Ishikawa (cell line): ENCODE data around the gene SLC22A14.
A peak's percentile ranks its signal among the peaks of the same experiment; 100 is the strongest.

ENCODE experiments used
- CEBPB ChIP-seq: IDR thresholded peaks from 2 replicates; pipeline ENCODE4 v1.6.1; 2012
- CREB1 ChIP-seq: IDR thresholded peaks from 2 replicates; pipeline ENCODE4 v1.6.1; 2012; ENCODE audit warnings: low read depth
- EGR1 ChIP-seq: IDR thresholded peaks from 2 replicates; pipeline ENCODE4 v1.6.1; 2012
- EP300 ChIP-seq: IDR thresholded peaks from 2 replicates; pipeline ENCODE4 v1.6.1; 2012; ENCODE audit warnings: borderline replicate concordance
- FOXM1 ChIP-seq: IDR thresholded peaks from 2 replicates; pipeline ENCODE4 v1.6.1; 2012; ENCODE audit warnings: low read depth, borderline replicate concordance
- NFIC ChIP-seq: IDR thresholded peaks from 2 replicates; pipeline ENCODE4 v1.6.1; 2012
- RAD21 ChIP-seq: IDR thresholded peaks from 2 replicates; pipeline ENCODE4 v1.6.1; 2012; ENCODE audit warnings: low read depth
- TAF1 ChIP-seq: IDR thresholded peaks from 2 replicates; pipeline ENCODE4 v1.6.1; 2012; ENCODE audit warnings: low read depth, mild to moderate bottlenecking
- TCF12 ChIP-seq: IDR thresholded peaks from 2 replicates; pipeline ENCODE4 v1.6.1; 2012; ENCODE audit warnings: low read depth
- TEAD4 ChIP-seq: IDR thresholded peaks from 2 replicates; pipeline ENCODE4 v1.6.1; 2012
- YY1 ChIP-seq: IDR thresholded peaks from 2 replicates; pipeline ENCODE4 v1.6.1; 2012; ENCODE audit warnings: low read depth
- ZBTB7A ChIP-seq: IDR thresholded peaks from 2 replicates; pipeline ENCODE4 v1.6.1; 2012; ENCODE audit warnings: low read depth
- TF ChIP-seq, protein P1 (sequence below): IDR thresholded peaks from 2 replicates; pipeline ENCODE4 v1.6.1; 2012
- TF ChIP-seq, protein P2 (sequence below): IDR thresholded peaks from 2 replicates; pipeline ENCODE4 v1.6.1; 2012
- TF ChIP-seq, protein P3 (sequence below): IDR thresholded peaks from 2 replicates; pipeline ENCODE4 v1.6.1; 2012; ENCODE audit warnings: low read depth, mild to moderate bottlenecking

The SLC22A14 gene

DNA sequence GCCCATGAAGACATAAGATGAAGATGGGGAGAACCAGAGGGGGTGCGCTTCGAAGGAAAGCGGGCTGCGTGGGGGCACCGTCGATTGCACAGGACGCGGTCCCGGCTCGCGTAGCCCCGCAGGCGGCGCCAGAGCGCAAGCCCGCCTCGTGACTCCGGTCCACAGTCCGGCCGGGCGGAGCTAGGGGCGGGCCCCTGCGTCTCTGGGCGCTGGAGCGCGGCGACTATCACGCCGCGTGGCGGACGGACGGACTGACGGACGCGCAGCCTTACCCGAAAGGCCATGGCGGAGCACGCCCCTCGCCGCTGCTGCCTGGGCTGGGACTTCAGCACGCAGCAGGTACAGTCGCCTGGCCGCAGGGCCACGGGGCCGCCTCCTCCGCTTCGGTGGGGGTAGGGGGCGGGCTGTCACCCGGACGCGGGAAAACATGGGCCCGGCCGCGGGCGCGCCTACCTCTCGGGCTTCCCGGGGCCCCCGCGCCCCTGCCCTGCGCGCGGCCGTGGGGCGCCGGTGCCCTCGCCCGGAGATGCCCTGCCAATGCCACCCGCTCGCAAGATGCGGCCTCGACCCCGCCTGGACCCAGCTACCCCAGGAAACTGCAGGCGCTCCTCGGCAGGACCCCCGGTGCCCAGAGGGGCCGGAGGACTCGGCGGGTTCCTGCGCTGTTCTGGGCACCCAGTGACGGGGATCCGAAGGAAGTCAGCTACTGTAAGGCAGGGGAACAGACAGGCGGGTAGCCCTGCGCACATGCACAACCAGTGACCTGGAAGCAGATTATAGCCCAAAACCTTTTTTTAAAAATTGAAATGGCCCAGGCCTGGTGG is 64.7 kb downstream of the SLC22A14 start, which contains the start of gene XYLB:
Gene XYLB, plus strand, starts transcription at position 199 of the 824 bp plus-strand sequence. Its CDS starts 84 bp downstream, at position 283.
- TF ChIP-seq, protein P1, sequence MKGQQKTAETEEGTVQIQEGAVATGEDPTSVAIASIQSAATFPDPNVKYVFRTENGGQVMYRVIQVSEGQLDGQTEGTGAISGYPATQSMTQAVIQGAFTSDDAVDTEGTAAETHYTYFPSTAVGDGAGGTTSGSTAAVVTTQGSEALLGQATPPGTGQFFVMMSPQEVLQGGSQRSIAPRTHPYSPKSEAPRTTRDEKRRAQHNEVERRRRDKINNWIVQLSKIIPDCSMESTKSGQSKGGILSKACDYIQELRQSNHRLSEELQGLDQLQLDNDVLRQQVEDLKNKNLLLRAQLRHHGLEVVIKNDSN, result peak; percentile 77
- TF ChIP-seq YY1 (peak; percentile 57; the same call in 1 of the 2 replicates), CREB1 (no peak), CEBPB (no peak), TAF1 (peak; percentile 50; the same call in 1 of the 2 replicates), RAD21 (peak; percentile 64)
- TF ChIP-seq, protein P2, sequence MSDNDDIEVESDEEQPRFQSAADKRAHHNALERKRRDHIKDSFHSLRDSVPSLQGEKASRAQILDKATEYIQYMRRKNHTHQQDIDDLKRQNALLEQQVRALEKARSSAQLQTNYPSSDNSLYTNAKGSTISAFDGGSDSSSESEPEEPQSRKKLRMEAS, result peak; percentile 96
- TF ChIP-seq, protein P3, sequence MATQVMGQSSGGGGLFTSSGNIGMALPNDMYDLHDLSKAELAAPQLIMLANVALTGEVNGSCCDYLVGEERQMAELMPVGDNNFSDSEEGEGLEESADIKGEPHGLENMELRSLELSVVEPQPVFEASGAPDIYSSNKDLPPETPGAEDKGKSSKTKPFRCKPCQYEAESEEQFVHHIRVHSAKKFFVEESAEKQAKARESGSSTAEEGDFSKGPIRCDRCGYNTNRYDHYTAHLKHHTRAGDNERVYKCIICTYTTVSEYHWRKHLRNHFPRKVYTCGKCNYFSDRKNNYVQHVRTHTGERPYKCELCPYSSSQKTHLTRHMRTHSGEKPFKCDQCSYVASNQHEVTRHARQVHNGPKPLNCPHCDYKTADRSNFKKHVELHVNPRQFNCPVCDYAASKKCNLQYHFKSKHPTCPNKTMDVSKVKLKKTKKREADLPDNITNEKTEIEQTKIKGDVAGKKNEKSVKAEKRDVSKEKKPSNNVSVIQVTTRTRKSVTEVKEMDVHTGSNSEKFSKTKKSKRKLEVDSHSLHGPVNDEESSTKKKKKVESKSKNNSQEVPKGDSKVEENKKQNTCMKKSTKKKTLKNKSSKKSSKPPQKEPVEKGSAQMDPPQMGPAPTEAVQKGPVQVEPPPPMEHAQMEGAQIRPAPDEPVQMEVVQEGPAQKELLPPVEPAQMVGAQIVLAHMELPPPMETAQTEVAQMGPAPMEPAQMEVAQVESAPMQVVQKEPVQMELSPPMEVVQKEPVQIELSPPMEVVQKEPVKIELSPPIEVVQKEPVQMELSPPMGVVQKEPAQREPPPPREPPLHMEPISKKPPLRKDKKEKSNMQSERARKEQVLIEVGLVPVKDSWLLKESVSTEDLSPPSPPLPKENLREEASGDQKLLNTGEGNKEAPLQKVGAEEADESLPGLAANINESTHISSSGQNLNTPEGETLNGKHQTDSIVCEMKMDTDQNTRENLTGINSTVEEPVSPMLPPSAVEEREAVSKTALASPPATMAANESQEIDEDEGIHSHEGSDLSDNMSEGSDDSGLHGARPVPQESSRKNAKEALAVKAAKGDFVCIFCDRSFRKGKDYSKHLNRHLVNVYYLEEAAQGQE, result peak; percentile 49

DNA sequence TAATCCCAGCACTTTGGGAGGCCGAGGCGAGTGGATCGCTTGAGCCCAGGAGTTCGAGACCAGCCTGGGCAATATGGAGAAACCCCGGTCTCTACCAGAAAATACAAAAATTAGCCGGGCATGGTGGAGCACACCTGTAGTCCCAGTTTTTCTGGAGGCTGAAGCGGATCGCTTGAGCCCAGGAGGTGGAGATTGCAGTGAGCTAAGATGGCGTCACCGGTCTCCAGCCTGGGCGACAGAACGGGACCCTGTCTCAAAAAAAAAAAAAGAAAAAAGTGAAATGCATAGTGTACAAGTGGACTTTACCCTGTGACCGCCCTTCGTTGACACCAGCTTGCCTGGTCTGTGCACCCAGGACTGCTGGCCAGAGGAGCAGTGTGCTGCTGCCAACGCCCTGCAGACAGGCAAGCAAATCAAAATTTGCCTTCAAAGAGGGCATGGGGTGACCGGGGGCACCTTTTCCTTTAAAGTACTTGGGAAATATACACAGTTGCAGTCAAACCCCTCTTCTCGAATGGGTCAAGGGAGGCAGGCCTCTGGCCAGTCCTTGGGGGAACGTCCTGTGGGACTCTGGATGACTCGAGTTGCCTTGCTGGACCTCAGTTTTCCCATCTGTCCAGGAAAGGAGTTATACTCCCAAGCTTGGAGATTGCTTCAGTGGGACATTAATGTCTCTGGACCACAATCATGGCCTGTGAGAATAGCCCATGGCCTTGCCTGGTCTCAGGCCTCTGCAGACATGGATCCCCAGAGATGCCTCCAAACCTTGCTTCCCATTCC is 65.5 kb downstream of the SLC22A14 start:
- TF ChIP-seq CREB1 (no peak), CEBPB (no peak), FOXM1 (no peak), NFIC (no peak), EP300 (no peak), TCF12 (no peak), TEAD4 (no peak), YY1 (no peak), RAD21 (no peak), TAF1 (no peak), EGR1 (no peak), ZBTB7A (no peak)
- TF ChIP-seq, protein P1, result no peak
- TF ChIP-seq, protein P3, result no peak
- TF ChIP-seq, protein P2, result no peak

DNA sequence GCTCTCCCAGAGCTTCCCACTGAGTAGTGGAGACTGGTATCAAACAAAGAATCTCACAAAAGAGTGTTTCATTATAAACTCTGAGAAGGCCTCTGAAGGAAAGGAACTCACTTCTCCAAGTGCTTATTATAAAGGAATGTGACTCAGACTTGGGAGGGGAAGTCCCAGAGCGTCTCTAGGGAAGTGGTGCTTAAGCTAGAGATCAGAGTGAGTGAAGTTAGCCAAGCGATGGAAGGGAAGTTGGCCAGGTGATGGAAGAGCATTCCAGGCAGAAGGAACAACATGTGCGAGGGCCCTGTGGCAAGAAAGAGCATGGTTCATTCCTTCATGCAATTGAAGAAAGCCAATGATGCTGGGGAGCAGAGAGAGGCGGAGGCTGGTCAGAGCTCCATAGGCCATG is 66.8 kb downstream of the SLC22A14 start:
- TF ChIP-seq TAF1 (no peak), TCF12 (no peak)

DNA sequence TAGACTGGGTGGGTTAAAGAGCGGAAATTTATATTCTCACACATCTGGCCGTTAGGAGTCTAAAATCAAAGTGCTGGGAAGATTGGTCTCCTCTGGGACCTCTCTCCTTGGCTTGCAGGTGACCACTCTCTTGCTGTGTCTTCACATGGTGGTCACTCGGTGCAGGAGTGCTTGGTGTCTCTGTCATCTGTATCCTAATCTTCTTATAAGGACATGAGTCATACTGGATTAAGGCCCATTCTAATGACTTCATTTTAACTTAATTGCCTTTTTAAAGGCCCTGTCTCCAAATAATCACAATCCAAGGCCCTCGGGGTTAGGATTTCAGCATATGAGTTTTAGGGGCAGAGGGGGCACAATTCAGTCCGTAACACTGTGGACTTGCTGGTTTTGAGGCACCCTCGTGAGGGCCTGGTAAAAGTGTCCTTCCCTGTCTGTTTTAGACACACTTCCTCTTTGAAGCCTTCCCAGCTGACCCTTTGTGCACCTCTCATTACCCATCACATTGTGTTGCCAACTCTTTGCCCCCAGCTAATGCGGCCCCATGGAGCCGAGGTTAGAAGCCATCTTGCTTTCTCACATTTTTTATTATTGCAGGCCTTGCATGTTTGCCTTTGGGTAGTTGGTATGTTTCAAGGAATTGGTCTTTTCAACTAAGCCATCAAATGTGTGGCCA is 67.7 kb downstream of the SLC22A14 start:
- no peak for TF ChIP-seq FOXM1
- TF ChIP-seq CEBPB, result no peak
- no peak for TF ChIP-seq NFIC
- TF ChIP-seq, protein P3, result no peak
- TF ChIP-seq RAD21, result no peak
- TF ChIP-seq CREB1, result no peak
- no peak for TF ChIP-seq EGR1
- no peak for TF ChIP-seq ZBTB7A
- TF ChIP-seq YY1, result no peak
- TF ChIP-seq, protein P1, result no peak
